GM19455 (cell line): ENCODE results near the gene OBSCN.

Experiments used
- ATAC-seq: cut with Tn5 transposase; IDR thresholded peaks from one replicate; pipeline ENCODE4 v1.9.1; 2021; ENCODE audit not compliant: unreplicated experiment

The OBSCN gene

DNA sequence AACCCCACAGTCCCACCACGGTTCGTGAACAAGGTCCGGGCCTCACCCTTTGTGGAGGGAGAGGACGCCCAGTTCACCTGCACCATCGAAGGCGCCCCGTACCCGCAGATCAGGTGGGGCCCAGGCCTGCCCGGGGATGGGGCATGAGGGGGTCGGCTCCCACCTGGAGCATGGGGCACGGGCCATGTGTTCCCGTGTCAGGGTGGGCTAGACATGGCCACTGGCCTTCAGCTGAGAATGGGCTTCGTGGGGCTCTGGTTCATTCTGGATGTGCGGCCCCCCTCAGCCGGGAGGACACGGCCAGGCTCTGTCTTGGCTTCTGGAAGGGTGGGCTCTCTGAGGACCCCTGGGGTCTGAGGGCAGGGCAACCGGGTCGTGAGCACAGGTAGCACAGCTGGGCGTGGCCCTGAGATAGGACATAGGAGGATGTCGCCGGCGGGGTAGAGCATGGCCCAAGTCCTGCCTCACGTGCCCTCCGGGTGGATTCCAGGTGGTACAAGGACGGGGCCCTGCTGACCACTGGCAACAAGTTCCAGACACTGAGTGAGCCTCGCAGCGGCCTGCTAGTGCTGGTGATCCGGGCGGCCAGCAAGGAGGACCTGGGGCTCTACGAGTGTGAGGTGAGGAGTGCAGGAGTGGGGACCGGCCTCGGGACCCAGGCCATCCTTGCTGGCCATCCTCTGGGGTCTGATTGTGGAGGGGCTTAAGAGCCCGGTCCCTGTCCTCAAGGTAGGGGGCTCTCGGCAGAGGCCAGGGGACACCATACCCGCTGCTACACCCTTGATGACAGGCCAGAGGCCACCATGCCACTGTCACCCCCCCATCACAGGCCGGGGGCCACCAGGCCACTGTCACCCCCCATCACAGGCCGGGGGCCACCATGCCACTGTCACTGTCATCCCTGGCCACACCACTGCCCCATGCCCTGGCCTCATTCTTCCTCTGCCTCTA, 143.3 kb downstream of the OBSCN start:
- no peak for ATAC-seq

DNA sequence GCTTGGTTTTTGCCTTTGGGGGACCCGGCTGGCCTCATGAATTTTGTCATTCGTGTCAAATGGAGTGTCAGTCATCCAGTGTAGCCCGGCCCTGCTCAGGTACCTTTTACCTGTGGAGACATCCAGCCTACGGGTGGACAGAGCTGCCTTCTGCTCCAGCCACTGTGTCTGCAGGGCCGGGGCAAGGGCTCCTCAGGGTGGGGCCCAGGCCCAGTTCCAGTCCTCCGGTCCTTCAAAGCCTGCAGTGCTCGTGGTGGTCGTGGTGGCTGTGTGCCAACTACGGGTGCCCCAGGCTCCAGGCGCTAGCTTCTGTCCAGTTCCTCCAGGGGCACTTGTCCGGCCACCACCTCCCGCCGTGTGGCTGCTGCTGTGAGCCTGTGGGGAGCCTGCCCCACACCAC, 144.0 kb downstream of the OBSCN start:
- no peak for ATAC-seq

DNA sequence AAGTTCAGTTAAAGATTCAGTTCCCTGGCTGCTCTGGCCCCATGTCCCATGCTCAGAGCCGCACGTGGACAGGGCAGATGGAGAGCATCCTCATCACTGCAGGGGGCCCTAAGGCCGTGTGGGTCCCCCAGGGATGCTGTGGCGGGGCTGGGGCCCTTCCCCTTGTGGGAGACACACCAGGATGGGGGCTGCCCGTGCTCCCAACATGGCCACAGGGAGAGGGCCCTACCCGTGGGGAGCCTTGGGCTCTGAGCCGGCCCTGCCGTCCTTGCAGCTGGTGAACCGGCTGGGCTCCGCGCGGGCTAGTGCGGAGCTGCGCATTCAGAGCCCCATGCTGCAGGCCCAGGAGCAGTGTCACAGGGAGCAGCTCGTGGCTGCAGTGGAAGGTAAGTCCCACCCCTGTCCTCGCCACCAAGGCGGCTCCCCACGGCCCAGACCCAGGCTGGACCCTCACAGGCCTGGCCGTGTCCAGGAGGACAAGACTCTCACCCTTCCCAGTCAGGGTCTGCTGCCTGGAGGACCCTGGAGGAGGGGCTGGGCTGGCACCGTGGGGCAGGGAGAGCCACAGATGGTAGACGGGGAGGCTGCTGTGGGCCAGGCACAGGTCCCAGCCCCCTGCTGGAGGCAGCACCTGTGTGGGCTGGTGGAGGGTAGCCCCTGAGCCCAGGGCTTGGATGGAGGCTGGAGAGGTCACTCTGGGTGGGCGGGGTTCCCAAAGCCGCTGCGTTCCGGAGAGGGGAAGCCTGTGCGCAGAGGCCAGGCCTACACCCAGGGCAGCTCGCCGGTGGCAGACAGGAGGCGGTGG, 145.0 kb downstream of the OBSCN start:
- ATAC-seq, result no peak

DNA sequence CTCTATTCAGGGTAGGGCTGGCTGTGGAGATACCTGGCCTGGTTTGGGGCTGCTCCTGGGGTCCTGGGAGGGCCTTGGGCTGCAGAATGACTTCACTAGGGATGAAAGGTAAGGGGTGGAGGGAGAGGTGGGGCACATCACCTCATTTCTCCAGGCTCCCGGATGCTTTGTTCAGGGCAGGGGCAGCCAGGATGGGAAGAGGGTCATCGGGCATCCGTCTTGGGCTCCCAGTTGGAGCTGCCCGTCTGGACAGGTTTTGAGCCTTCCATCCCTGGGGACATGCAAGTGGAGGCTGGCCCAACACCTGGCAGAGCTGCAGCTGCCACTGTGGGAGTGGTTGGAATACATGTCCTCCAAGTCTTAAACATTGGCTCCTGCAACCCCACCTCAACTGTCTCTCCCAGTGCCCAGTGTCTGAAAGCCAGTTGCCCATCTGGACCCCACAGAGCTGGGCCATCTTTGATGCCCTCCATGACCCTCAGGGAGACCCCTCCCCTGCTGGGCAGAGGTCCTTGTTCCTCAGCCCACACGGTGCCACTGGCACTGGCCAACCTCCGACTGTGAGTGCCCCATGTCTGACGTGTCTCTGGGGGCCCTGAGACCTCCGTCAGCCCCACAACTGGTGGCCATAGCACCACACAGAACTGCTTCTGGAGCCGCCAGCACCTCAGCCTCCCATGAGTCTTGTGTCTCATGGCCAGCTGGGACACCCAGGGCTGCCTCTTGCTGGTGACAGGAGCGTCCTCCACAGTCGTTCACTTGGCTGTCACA, 145.9 kb downstream of the OBSCN start:
- ATAC-seq, result no peak

DNA sequence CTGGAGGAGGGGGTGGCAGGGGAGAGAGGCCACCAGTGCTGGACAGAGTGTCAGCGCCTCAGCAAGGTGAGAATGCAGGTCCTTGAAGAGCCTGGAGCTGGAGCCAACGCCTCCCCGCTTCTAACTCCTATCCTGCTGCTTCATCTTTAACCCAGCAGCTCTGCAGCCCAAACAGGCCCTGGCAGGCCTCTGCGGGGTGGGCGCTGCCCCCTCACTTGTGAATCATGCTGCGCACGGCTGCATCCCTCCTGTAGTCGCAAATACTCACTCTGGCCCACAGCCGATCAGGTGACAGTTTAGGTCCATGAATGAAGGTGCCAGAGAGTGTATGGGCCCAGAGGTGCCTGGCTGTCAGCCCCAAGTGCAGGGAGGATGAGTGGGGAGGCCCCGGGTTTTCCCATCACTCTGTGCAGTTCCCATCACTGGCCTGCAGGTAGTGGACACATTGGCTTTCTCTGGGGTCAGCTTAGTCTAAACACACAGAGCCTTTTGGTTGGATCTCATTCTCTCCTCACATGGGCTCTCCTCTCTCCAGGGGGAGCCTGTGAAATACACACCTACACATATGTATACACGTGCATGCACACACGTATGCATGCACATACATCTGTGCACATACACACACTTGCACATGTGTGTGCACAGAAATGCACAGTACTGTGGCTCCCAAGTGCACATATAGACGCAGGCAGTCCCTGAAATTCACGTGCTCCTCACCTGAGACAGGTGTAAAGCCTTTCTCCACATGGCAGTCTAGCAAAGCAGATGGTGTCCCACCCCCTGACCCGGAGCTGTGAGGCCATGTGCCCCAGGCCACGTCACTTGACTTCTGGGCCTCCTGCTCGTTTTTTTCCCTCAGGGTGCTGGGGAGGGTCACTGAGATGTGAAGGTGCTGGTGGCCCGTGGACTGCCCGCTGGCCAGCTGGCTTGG, 146.8 kb downstream of the OBSCN start:
- ATAC-seq, result no peak

DNA sequence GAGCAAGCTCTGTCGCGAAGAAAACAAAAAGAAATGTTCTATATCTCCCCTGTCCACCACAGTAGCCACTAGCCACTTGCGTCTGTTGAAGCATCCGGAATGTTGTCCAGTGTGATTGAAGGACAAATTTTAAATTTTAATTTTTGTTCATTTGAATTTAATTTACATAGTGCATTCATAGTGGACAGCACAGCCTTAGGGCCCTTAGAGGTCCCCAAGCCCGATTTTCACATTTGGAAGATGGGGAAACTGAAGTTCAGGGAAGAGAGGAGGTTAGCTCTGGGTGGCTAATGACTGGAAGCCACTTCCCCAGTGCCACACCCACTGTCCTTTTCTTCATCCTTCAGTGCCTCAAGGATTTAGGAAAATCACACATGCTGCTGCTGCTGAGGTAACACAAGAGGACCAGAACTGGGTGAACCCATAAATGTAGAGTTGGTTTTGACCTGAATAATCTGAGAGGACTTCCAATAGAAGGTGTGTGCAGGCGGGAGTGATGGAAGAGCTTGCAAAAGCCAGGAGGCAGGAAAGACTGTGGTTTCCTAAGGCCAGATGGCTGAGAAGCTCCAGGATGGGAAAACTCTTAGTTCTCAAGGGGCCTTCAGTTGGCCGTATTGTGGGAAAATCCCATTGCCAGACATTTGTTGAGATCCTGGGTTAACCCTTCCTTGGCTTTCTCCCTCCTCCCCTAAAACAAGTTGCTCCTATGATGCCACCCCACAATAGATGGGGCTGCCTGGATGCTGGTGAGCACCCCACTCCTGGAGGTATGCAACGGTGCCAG, 149.2 kb downstream of the OBSCN start:
- no peak for ATAC-seq

DNA sequence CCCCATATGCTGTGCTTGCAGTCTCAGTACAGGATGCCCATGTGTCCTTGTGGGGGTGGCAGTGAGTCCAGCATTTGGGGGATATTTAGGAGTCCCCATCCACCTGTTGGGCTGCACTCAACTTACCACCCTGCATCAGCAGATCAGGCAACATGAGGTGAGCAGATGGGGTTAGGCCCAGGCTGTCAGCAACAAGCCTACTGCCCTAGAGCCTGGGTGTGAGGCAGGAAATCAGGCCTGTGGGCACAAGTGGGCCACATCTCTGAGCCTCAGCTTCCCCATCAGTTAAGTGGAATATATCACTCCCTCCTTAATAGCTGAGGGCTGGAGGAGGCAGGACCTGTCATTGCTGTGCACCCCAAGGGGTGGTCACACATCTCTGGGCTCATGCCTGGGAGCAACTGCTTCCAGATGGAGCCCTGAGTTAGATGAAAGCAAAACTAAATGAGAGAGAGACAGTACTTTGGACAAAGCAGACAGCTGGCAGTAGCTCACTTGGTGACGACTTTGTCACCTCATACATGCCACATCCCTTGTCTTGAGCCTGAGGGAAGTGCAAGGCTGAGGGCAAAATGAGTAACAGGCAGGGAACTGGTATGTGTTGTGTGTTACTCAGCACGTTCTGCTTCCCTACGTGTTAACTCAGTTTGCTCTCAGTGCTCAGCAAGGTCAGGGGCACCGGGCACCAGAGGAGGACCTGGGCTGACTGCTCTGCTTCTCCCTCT, 150.4 kb downstream of the OBSCN start:
- no peak for ATAC-seq

DNA sequence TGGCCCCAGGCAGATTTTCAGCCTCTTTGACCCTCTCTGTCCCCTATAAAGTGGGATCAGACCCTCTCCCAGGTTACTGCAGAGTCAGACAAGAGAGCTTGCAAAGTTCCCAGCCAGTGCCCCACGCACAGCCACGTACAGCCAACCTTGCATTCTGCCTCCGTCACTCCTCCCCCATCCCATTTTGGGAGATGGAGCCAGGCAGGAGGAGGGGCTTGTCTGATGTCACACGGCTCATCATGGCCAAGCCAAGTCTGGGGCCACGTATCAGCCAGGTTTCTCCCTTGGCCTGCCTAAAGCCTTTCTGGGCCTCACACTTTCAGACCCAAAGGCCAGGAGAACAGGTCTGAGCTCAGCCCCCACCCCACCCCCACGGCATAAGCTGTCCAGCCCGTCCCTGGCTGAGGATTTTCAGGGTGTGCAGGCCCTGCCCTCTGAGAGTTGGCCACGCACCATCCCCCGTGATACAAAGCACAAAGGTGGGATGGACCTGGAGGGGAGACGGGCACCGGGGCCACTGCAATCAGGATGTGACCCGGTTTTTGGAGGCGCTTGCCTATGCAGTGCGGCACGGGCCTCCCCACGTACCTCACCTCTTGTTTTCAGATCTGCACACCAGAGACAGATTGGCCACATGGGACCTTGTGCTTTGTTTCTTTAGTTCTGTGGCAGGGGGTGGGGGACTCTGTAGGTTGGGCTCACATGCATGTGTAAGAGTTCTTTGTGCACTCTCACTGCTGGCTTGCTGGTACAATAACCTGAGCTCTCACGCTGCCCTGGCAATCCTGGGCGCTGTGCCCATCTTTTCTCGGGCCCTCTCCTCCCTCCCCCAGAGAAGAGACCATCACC, 151.1 kb downstream of the OBSCN start:
- no peak for ATAC-seq

DNA sequence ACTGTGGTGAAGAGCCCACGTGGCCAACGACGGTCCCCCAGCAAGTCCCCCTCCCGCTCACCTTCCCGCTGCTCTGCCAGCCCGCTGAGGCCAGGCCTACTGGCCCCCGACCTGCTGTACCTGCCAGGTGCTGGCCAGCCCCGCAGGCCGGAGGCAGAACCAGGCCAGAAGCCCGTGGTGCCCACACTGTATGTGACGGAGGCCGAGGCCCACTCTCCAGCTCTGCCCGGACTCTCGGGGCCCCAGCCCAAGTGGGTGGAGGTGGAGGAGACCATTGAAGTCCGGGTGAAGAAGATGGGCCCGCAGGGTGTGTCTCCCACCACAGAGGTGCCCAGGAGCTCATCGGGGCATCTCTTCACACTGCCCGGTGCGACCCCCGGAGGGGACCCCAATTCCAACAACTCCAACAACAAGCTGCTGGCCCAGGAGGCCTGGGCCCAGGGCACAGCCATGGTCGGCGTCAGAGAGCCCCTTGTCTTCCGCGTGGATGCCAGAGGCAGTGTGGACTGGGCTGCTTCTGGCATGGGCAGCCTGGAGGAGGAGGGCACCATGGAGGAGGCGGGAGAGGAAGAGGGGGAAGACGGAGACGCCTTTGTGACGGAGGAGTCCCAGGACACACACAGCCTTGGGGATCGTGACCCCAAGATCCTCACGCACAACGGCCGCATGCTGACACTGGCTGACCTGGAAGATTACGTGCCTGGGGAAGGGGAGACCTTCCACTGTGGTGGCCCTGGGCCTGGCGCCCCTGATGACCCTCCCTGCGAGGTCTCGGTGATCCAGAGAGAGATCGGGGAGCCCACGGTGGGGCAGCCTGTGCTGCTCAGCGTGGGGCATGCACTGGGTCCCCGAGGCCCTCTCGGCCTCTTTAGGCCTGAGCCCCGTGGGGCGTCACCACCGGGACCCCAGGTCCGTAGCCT, 152.0 kb downstream of the OBSCN start:
- ATAC-seq, result no peak

DNA sequence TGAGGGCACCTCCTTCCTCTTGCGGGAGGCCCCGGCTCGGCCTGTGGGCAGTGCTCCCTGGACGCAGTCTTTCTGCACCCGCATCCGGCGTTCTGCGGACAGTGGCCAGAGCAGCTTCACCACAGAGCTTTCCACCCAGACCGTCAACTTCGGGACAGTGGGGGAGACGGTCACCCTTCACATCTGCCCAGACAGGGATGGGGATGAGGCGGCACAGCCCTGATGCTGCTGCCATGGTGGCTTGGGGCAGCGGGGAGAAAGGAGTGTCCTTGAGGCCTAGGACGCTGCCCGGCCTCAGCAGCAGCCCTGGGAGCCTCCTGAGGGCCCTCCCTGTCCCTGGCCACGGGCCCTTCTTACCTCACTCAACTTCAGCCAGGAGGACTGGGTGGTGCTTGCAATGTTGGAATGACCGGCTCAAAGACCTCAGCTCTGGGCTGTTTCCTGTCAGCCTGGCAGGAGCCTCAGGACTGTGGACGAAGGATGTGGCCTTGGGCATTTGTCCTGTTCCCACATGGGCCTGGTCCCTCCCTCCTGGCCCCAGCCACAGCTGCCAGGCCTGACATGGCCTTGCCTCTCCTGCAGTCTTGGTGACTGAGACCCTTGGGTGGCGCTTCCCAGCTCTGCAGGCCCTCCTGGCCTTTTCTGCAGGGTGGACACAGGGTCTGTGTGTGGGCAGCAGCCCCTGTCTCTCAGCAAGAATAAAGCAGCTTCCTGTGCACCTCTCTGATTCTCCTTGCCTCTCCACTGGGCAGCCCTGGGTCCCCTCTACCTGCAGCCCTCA, 152.9 kb downstream of the OBSCN start:
- no peak for ATAC-seq

DNA sequence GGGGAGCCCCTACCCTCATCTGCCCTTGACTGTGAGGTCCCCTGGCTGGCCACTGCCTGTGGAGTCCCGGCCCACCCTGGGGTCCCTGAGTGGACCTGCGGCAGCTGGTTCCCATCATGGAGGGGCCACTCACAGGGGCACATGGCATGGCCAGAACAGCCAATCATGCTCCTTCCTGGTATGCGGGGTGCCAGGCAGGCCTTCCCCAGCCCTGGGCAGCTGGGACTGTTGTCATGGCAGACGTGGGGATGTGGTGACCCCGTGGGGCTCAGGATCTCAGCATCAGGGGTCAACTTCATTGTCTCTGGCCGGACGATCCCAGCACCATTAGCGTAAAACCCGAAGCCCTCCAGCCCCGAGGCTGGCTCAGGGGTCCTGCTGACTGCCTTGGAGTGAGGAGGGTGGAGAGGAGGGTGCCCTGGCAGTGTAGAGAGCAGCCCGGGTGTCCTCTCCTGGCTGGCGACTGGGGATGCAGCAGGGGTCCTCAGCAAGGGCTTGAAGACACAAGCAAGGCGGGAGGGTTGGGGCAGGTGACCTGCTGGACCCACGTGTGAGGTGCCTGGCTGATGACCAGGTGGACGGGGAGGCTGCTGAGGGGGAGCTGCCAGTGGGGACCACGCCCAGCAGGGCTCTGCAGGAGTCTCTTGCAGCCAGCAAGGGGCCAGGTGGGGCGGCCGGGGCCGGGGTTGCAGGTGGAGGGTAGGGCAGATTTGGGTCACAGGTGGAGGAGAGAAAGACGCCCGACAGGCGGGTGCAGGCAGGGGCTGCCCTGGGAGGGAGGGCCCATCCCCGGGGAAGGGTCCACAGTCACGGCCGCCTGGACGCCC, 153.7 kb downstream of the OBSCN start:
- no peak for ATAC-seq

DNA sequence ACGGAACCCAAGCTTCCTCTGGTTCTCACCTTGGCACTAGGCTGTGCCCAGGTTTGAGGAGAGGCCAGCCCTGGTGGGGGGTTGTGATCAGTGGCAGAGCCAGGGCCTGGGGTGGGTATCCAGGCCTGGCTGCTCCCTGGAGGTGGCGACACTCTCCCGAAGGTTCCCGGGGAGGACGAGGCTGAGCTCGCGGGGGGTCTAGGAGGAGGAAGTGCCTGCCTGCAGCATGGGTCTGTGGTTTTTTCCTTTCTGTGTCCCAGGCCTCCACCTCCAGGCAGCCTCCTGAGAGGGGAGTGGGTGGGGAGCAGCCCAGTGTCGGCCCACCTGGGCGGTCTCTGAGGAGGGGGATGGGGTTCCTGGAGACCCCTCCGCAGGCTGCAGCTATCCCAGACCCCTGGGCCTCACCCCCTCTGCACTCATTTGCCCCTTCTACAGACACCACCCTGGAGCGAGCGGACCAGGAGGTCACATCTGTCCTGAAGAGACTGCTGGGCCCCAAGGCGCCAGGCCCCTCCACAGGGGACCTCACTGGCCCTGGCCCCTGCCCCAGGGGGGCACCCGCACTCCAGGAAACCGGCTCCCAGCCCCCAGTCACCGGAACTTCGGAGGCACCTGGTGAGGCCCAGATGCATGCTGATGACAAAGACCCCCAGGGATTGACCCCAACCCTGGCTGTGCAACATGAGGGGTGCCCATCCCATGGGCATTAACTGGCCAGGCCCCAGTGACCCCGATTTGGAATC, 154.5 kb downstream of the OBSCN start:
- no peak for ATAC-seq

DNA sequence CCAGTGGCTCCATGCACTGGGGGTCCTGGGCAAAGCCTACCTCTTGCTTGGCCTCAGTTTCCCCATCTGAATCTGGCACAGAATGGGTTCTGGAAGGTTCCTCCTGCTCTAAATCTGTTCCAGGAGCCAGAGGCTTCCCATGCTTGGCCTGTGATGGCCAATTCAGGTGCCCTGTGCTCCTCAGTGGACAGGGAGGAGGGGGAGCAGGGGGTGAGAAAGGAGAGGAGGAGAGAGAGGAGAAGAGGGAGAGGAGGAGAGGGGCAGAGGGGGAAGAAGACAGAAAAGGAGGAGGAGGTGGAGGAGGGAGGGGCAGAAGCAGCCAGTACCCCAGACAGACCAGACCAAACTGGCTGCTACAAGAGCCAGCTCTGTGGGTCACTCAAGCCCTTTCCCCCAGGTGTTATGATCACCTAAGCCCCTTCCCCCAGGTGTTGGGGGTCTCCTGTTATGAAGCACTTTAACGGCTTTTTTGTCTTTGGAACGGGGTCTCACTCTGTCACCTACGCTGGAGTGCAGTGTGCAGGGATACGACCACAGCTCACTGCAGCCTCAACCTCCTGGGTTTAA, 155.1 kb downstream of the OBSCN start:
- ATAC-seq, result no peak

DNA sequence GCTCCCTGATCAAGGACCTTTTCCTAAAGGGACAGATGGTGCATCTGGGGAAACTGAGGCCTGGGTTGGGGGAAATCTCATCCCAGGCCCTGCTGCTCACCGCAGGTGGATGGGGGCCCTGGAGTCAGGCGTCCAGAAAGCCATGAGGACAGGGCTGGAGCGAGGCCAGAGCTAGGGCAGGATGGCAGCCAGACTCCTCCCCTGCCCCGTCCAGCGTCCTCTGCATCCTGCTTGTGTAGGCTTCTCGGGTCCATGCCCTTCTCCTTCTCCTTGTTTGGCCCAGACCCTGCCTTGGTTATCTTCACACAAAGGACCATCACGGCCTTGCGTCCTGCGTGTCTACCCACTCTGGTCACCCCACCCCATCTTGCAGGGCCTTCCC, 155.8 kb downstream of the OBSCN start:
- ATAC-seq, result no peak
